IPS-15b (cell line): Measurements from ENCODE around the gene MAP3K13.
"Not testable (repeated sequence)": the region's sequence is repeated elsewhere in the genome, so short reads cannot be mapped to it uniquely, and the experiment has no call there.

Experiments
- H3K27me3 ChIP-seq: one replicate; pipeline ENCODE4 v1.6.1; 2013; ENCODE audit warnings: low read length; ENCODE audit not compliant: control insufficient read depth, insufficient read depth
- H3K36me3 ChIP-seq: one replicate; pipeline ENCODE4 v1.6.1; 2013; ENCODE audit warnings: low read length; ENCODE audit not compliant: control insufficient read depth, insufficient read depth
- H3K4me1 ChIP-seq: one replicate; pipeline ENCODE4 v1.6.1; 2013; ENCODE audit warnings: mild to moderate bottlenecking, low read length; ENCODE audit not compliant: control insufficient read depth, insufficient read depth
- H3K4me3 ChIP-seq: one replicate; pipeline ENCODE4 v1.5.1; 2013; ENCODE audit warnings: low read depth, low read length
- H3K9ac ChIP-seq: one replicate; pipeline ENCODE4 v1.6.1; 2013; ENCODE audit warnings: low read depth, mild to moderate bottlenecking, low read length
- H3K9me3 ChIP-seq: one replicate; pipeline ENCODE4 v1.6.1; 2013; ENCODE audit warnings: mild to moderate bottlenecking, low read length; ENCODE audit not compliant: control insufficient read depth, insufficient read depth

MAP3K13 gene

GRCh38 chr3:185424435-185424834 lies 61.5 kb downstream of the MAP3K13 start:
- no peak overlapping the region for H3K9ac ChIP-seq
- no peaks in the 10 kb centered on the region for H3K9me3 ChIP-seq
- no peak overlapping the region for H3K4me3 ChIP-seq
- no peaks in the 10 kb centered on the region for H3K27me3 ChIP-seq
- H3K4me1 ChIP-seq: no peaks in the 10 kb centered on the region
- no peaks in the 10 kb centered on the region for H3K36me3 ChIP-seq

- Histone ChIP-seq H3K9me3 (no peaks in the 10 kb centered on the region), H3K4me3 (no peak overlapping the region), H3K9ac (no peak overlapping the region), H3K27me3 (no peaks in the 10 kb centered on the region), H3K36me3 (no peaks in the 10 kb centered on the region), H3K4me1 (no peaks in the 10 kb centered on the region)
These were observed 67.4 kb downstream of the MAP3K13 start for GRCh38 chr3:185430375-185430774.

- Histone ChIP-seq H3K9me3 (no peaks in the 10 kb centered on the region), H3K9ac (no peak overlapping the region), H3K27me3 (no peaks in the 10 kb centered on the region), H3K4me1 (no peaks in the 10 kb centered on the region), H3K36me3 (no peaks in the 10 kb centered on the region), H3K4me3 (no peak overlapping the region)
These were observed 77.0 kb downstream of the MAP3K13 start for GRCh38 chr3:185439745-185440466.

GRCh38 chr3:185442031-185442430 lies 79.1 kb downstream of the MAP3K13 start:
- H3K4me1 ChIP-seq: no peaks in the 10 kb centered on the region
- H3K9ac ChIP-seq: no peak overlapping the region
- no peak overlapping the region for H3K4me3 ChIP-seq
- no peaks in the 10 kb centered on the region for H3K36me3 ChIP-seq
- no peaks in the 10 kb centered on the region for H3K27me3 ChIP-seq
- H3K9me3 ChIP-seq: no peaks in the 10 kb centered on the region

GRCh38 chr3:185444329-185444728 lies 81.4 kb downstream of the MAP3K13 start:
- no peaks in the 10 kb centered on the region for H3K27me3 ChIP-seq
- no peak overlapping the region for H3K9ac ChIP-seq
- no peak overlapping the region for H3K4me3 ChIP-seq
- no peaks in the 10 kb centered on the region for H3K4me1 ChIP-seq
- H3K36me3 ChIP-seq: no peaks in the 10 kb centered on the region
- H3K9me3 ChIP-seq: no peaks in the 10 kb centered on the region

- no peak overlapping the region for H3K4me3 ChIP-seq
- no peaks in the 10 kb centered on the region for H3K4me1 ChIP-seq
- H3K36me3 ChIP-seq: no peaks in the 10 kb centered on the region
- H3K27me3 ChIP-seq: no peaks in the 10 kb centered on the region
- no peaks in the 10 kb centered on the region for H3K9me3 ChIP-seq
- no peak overlapping the region for H3K9ac ChIP-seq
These were observed 85.2 kb downstream of the MAP3K13 start for GRCh38 chr3:185448107-185448506.

GRCh38 chr3:185451432-185451831 lies 88.5 kb downstream of the MAP3K13 start:
- not testable (repeated sequence) for H3K9ac ChIP-seq, H3K27me3 ChIP-seq, H3K4me1 ChIP-seq, H3K9me3 ChIP-seq, H3K4me3 ChIP-seq, H3K36me3 ChIP-seq

GRCh38 chr3:185457376-185457775 lies 94.4 kb downstream of the MAP3K13 start:
- Histone ChIP-seq H3K9ac (no peak overlapping the region), H3K27me3 (no peaks in the 10 kb centered on the region), H3K4me3 (no peak overlapping the region), H3K9me3 (no peaks in the 10 kb centered on the region), H3K36me3 (no peaks in the 10 kb centered on the region), H3K4me1 (no peaks in the 10 kb centered on the region)

GRCh38 chr3:185460309-185460708 lies 97.4 kb downstream of the MAP3K13 start:
- Histone ChIP-seq H3K9ac (no peak overlapping the region), H3K4me1 (no peaks in the 10 kb centered on the region), H3K27me3 (no peaks in the 10 kb centered on the region), H3K36me3 (no peaks in the 10 kb centered on the region), H3K9me3 (no peaks in the 10 kb centered on the region), H3K4me3 (no peak overlapping the region)

- no peak overlapping the region for H3K4me3 ChIP-seq
- H3K36me3 ChIP-seq: no peaks in the 10 kb centered on the region
- no peaks in the 10 kb centered on the region for H3K27me3 ChIP-seq
- no peak overlapping the region for H3K9ac ChIP-seq
- H3K9me3 ChIP-seq: no peaks in the 10 kb centered on the region
- no peaks in the 10 kb centered on the region for H3K4me1 ChIP-seq
These were observed 97.9 kb downstream of the MAP3K13 start for GRCh38 chr3:185460719-185461350.

GRCh38 chr3:185465471-185465870 lies 102.5 kb downstream of the MAP3K13 start:
- Histone ChIP-seq H3K9me3 (no peaks in the 10 kb centered on the region), H3K27me3 (no peaks in the 10 kb centered on the region), H3K4me3 (no peak overlapping the region), H3K36me3 (no peaks in the 10 kb centered on the region), H3K4me1 (peaks cover 5% of the 10 kb centered on the region), H3K9ac (no peak overlapping the region)

GRCh38 chr3:185466123-185466522 lies 103.2 kb downstream of the MAP3K13 start:
- H3K27me3 ChIP-seq, H3K9ac ChIP-seq, H3K9me3 ChIP-seq, H3K4me3 ChIP-seq, H3K36me3 ChIP-seq, H3K4me1 ChIP-seq: not testable (repeated sequence)
